ENCODE data around the gene SUPT5H.

- TF ChIP-seq EZH2 (IDR thresholded peaks at IDR 0.05; ENCODE audit: borderline replicate concordance, low read depth, low read length, severe bottlenecking) (no peak), CTCF (IDR thresholded peaks at IDR 0.05; ENCODE audit: borderline replicate concordance, extremely low read depth, low read length, poor library complexity, severe bottlenecking) (no peak)
These were observed 23.4 kb upstream of the SUPT5H start for GRCh38 chr19:39422020-39422419.
